Endodermal cell (in vitro differentiated cells): ENCODE measurements around the gene RFTN1. TPM values are rescaled to one million over a fixed set of nuclear protein-coding genes. Genes with fewer than 3 reads are reported as not detected.

Experiments
- DNase-seq: peaks from one replicate; pipeline ENCODE4 v3.0.0-alpha.2; 2017
- H3K27ac ChIP-seq: 2 replicates; pipeline ENCODE4 v1.5.1; 2013; ENCODE audit warnings: mild to moderate bottlenecking, low read depth, low read length, moderate library complexity
- H3K27me3 ChIP-seq: 2 replicates; pipeline ENCODE4 v1.6.1; 2013; ENCODE audit warnings: mild to moderate bottlenecking, low read length, moderate library complexity; ENCODE audit not compliant: insufficient read depth, control insufficient read depth, poor library complexity, severe bottlenecking
- H3K36me3 ChIP-seq: 2 replicates; pipeline ENCODE4 v1.7.0; 2013; ENCODE audit warnings: mild to moderate bottlenecking, low read length, moderate library complexity; ENCODE audit not compliant: control insufficient read depth, insufficient read depth
- H3K4me1 ChIP-seq: one replicate; pipeline ENCODE4 v1.7.0; 2013; ENCODE audit warnings: low read length; ENCODE audit not compliant: control insufficient read depth, insufficient read depth
- H3K4me3 ChIP-seq: 2 replicates; pipeline ENCODE4 v1.5.1; 2013; ENCODE audit warnings: mild to moderate bottlenecking, low read length, moderate library complexity
- H3K9ac ChIP-seq: 2 replicates; pipeline ENCODE4 v1.6.1; 2013; ENCODE audit warnings: mild to moderate bottlenecking, low read length, moderate library complexity; ENCODE audit not compliant: poor library complexity, severe bottlenecking; ENCODE audit errors: extremely low read depth
- H3K9me3 ChIP-seq: 2 replicates; pipeline ENCODE4 v1.6.1; 2013; ENCODE audit warnings: mild to moderate bottlenecking, low read length, moderate library complexity; ENCODE audit not compliant: control insufficient read depth
- H3K27ac Mint-ChIP-seq: 2 replicates; pipeline ENCODE4 v1.8.0; 2020; ENCODE audit warnings: mixed read lengths
- H3K27me3 Mint-ChIP-seq: 2 replicates; pipeline ENCODE4 v1.8.0; 2021; ENCODE audit warnings: mild to moderate bottlenecking, mixed read lengths; ENCODE audit not compliant: insufficient read depth
- H3K36me3 Mint-ChIP-seq: 2 replicates; pipeline ENCODE4 v1.8.0; 2020; ENCODE audit warnings: low read depth, mixed read lengths
- H3K4me1 Mint-ChIP-seq: 2 replicates; pipeline ENCODE4 v1.8.0; 2020; ENCODE audit warnings: mixed read lengths
- H3K4me3 Mint-ChIP-seq: 2 replicates; pipeline ENCODE4 v1.8.0; 2020; ENCODE audit warnings: mild to moderate bottlenecking, moderate library complexity, mixed read lengths
- H3K9me3 Mint-ChIP-seq: 2 replicates; pipeline ENCODE4 v1.8.0; 2020; ENCODE audit warnings: mild to moderate bottlenecking, mixed read lengths
- WGBS, 2 experiments: methylation state at CpG; one replicate each; pipeline versions ENCODE4 v1.1.5 to v1.1.7; 2013; ENCODE audit warnings: missing lambda C conversion rate in 2 of 2, mixed read lengths in 1 of 2; ENCODE audit not compliant: insufficient coverage in 1 of 2, insufficient read length in 1 of 2; 5-methylcytosine and 5-hydroxymethylcytosine counted together
- total RNA-seq, 2 donors: library from RNA; stranded (reverse); fragmentation: NEBNext Ultra II Directional in 1 of 2; extraction: Animal tissue kit (Norgen Biotek cat#: 25700) in 1 of 2; gene quantifications; 2 replicates in 1 of 2; 3 replicates in 1 of 2; pipeline ENCODE4 v1.2.1, GENCODE V29; 2021
- TF ChIP-seq, protein P1 (sequence below): fragments of 200-600 bp; sonication (generic); conservative IDR thresholded peaks from 2 replicates; pipeline ENCODE4 v1.5.0; 2021; ENCODE audit warnings: antibody characterized with exemption, mild to moderate bottlenecking

RFTN1 gene
- total RNA-seq, 2 donors from 2014 or later: 0.80 to 1.1 TPM

DNA sequence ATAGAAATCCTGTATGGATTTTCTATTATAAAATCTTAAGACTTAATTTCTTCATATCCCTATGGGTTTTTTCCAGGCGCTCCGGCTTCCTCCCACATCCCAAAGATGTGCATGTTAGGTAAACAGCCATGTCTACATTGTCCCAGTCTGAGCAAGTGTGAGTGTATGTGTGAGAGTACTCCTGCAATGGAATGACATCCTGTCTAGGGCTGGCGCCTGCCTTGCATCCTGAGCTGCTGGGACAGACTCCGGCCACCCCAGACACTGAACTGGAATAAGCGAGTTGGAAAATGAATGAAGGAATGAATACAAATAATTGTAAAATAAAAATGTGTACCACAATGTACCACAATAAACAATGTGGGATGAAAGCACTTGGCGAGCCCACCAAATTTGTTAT lies 69.2 kb downstream of the RFTN1 start:
- no peak overlapping the region for H3K4me3 ChIP-seq
- Mint-ChIP-seq H3K27ac (no peak overlapping the region), H3K27me3 (no peaks in the 10 kb centered on the region), H3K9me3 (no peaks in the 10 kb centered on the region), H3K4me3 (no peak overlapping the region), H3K36me3 (no peaks in the 10 kb centered on the region), H3K4me1 (peaks cover 16% of the 10 kb centered on the region)
- H3K9ac ChIP-seq: no peak overlapping the region
- H3K36me3 ChIP-seq: no peaks in the 10 kb centered on the region
- no peaks in the 10 kb centered on the region for H3K4me1 ChIP-seq
- TF ChIP-seq, protein P1, sequence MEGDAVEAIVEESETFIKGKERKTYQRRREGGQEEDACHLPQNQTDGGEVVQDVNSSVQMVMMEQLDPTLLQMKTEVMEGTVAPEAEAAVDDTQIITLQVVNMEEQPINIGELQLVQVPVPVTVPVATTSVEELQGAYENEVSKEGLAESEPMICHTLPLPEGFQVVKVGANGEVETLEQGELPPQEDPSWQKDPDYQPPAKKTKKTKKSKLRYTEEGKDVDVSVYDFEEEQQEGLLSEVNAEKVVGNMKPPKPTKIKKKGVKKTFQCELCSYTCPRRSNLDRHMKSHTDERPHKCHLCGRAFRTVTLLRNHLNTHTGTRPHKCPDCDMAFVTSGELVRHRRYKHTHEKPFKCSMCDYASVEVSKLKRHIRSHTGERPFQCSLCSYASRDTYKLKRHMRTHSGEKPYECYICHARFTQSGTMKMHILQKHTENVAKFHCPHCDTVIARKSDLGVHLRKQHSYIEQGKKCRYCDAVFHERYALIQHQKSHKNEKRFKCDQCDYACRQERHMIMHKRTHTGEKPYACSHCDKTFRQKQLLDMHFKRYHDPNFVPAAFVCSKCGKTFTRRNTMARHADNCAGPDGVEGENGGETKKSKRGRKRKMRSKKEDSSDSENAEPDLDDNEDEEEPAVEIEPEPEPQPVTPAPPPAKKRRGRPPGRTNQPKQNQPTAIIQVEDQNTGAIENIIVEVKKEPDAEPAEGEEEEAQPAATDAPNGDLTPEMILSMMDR: no peak
- no peak overlapping the region for H3K27ac ChIP-seq
- H3K27me3 ChIP-seq: no peaks in the 10 kb centered on the region
- no peaks in the 10 kb centered on the region for H3K9me3 ChIP-seq
- 95 to 100% methylated on average over 1 to 6 of the region's 6 CpGs for WGBS, 2 experiments
- DNase-seq: no peak

DNA sequence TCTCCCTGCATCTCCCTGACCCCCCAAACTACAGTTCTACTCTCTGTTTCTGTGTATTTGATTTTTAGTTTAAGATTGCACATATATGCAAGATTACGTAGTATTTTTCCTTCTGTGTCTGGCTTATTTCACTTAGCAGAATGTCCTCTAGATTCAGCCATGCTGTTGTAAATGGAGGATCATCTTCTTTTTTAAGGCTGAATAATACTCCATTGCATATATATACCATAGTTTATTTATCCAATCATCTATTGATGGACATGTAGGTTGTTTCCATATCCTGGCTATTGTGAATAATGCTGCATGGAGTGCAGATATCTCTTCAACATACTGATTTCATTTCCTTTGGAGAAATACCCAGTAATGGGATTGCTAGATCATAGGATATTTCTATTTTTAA lies 70.8 kb downstream of the RFTN1 start:
- no peak overlapping the region for H3K9ac ChIP-seq
- WGBS, 2 experiments: 92% methylated on average over 1 of the region's 1 CpG; no CpG with 5 or more reads in 1 of the 2 experiments
- no peak for DNase-seq
- H3K9me3 ChIP-seq: no peaks in the 10 kb centered on the region
- Mint-ChIP-seq H3K27ac (no peak overlapping the region), H3K27me3 (no peaks in the 10 kb centered on the region), H3K4me1 (peaks cover 7% of the 10 kb centered on the region), H3K4me3 (no peak overlapping the region), H3K36me3 (no peaks in the 10 kb centered on the region), H3K9me3 (no peaks in the 10 kb centered on the region)
- no peaks in the 10 kb centered on the region for H3K36me3 ChIP-seq
- H3K4me3 ChIP-seq: no peak overlapping the region
- H3K4me1 ChIP-seq: no peaks in the 10 kb centered on the region
- TF ChIP-seq, protein P1: no peak
- no peak overlapping the region for H3K27ac ChIP-seq
- H3K27me3 ChIP-seq: no peaks in the 10 kb centered on the region

DNA sequence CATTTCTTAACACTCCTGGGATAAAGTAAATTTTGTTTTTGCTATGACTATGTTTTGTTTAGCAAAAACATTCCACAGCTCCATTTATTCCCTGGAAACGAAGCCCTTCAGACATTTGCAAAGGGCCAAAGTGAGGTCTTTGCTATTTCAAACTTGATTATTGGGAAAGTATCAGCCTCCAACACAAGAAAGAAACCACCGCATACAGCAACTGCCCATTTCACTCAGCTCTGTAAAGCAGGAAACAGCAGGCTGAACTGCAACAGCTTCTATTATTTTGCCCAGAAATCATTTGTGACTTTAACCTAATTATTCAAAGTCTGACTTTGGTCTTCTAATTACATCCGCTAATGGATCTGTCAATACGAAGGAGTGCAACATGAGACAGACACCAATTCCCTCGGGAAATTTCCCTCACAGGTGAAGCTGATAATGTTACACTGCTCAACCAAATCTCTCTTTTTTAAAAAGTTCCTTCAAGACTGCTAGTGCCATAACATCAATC lies 72.1 kb downstream of the RFTN1 start:
- H3K9me3 Mint-ChIP-seq: no peaks in the 10 kb centered on the region
- H3K9me3 ChIP-seq: no peaks in the 10 kb centered on the region
- no peak for DNase-seq
- no peak overlapping the region for H3K4me3 ChIP-seq
- no peaks in the 10 kb centered on the region for H3K4me1 ChIP-seq
- no peak overlapping the region for H3K27ac Mint-ChIP-seq
- 89 to 98% methylated on average over 3 to 5 of the region's 5 CpGs for WGBS, 2 experiments
- H3K27ac ChIP-seq: no peak overlapping the region
- TF ChIP-seq, protein P1: no peak
- no peaks in the 10 kb centered on the region for H3K36me3 ChIP-seq
- no peak overlapping the region for H3K9ac ChIP-seq
- no peaks in the 10 kb centered on the region for H3K27me3 ChIP-seq
- no peak overlapping the region for H3K4me3 Mint-ChIP-seq
- H3K27me3 Mint-ChIP-seq: no peaks in the 10 kb centered on the region
- no peaks in the 10 kb centered on the region for H3K36me3 Mint-ChIP-seq
- peaks cover 3% of the 10 kb centered on the region for H3K4me1 Mint-ChIP-seq
